Hepatocyte (in vitro differentiated cells): Measurements from ENCODE around the gene MLH3.

Experiments
- EZH2 ChIP-seq: fragments of 200-600 bp; sonication (generic); IDR thresholded peaks from 2 replicates; pipeline ENCODE4 v1.6.1; 2016; ENCODE audit warnings: antibody characterized with exemption, mild to moderate bottlenecking, borderline replicate concordance
- EZH2phosphoT487 ChIP-seq: fragments of 200-600 bp; sonication (generic); IDR thresholded peaks from one replicate; pipeline ENCODE4 v1.6.1; 2018; ENCODE audit warnings: antibody characterized with exemption, mild to moderate bottlenecking, low read depth, moderate library complexity; ENCODE audit not compliant: unreplicated experiment, severe bottlenecking
- TF ChIP-seq, protein P1 (sequence below): fragments of 200-600 bp; sonication (generic); IDR thresholded peaks from 2 replicates; pipeline ENCODE4 v1.5.1; 2016; ENCODE audit warnings: antibody characterized with exemption, mild to moderate bottlenecking; ENCODE audit not compliant: poor library complexity

GRCh38 chr14:75040507-75040906, 10.8 kb downstream of the MLH3 start:
- TF ChIP-seq EZH2 (no peak), EZH2phosphoT487 (no peak)
- TF ChIP-seq, protein P1, sequence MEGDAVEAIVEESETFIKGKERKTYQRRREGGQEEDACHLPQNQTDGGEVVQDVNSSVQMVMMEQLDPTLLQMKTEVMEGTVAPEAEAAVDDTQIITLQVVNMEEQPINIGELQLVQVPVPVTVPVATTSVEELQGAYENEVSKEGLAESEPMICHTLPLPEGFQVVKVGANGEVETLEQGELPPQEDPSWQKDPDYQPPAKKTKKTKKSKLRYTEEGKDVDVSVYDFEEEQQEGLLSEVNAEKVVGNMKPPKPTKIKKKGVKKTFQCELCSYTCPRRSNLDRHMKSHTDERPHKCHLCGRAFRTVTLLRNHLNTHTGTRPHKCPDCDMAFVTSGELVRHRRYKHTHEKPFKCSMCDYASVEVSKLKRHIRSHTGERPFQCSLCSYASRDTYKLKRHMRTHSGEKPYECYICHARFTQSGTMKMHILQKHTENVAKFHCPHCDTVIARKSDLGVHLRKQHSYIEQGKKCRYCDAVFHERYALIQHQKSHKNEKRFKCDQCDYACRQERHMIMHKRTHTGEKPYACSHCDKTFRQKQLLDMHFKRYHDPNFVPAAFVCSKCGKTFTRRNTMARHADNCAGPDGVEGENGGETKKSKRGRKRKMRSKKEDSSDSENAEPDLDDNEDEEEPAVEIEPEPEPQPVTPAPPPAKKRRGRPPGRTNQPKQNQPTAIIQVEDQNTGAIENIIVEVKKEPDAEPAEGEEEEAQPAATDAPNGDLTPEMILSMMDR = no peak
